Kidney tubule cell (primary cell): Measurements from ENCODE around the gene CCDC63.

ENCODE experiments used
- DNase-seq: peaks from one replicate; pipeline ENCODE4 v3.0.0-alpha.2; 2018; ENCODE audit warnings: low spot score

The CCDC63 gene

GRCh38 chr12:110846615-110847566 is at the start of gene CCDC63:
CCDC63 (plus strand) TSS chr12:110846987; CDS start chr12:110852955, 5,968 bp downstream.
- peak; percentile 4 for DNase-seq

- no peak for DNase-seq
These were observed 48.3 kb upstream of the CCDC63 start for GRCh38 chr12:110798461-110798860.

GRCh38 chr12:110802489-110802888 is 44.3 kb upstream of the CCDC63 start:
- no peak for DNase-seq

GRCh38 chr12:110804406-110804805 is 42.4 kb upstream of the CCDC63 start:
- DNase-seq: no peak

- no peak for DNase-seq
These were observed 39.1 kb upstream of the CCDC63 start for GRCh38 chr12:110807640-110808039.

- DNase-seq: no peak
These were observed 37.6 kb upstream of the CCDC63 start for GRCh38 chr12:110809149-110809548.

GRCh38 chr12:110811972-110812371 is 34.8 kb upstream of the CCDC63 start:
- DNase-seq: no peak

GRCh38 chr12:110813285-110813684 is 33.5 kb upstream of the CCDC63 start:
- DNase-seq: no peak

- no peak for DNase-seq
These were observed 33.0 kb upstream of the CCDC63 start for GRCh38 chr12:110813756-110814155.

GRCh38 chr12:110816248-110816647 is 30.5 kb upstream of the CCDC63 start:
- no peak for DNase-seq

GRCh38 chr12:110816779-110817178 is 30.0 kb upstream of the CCDC63 start:
- no peak for DNase-seq

GRCh38 chr12:110818511-110818910 is 28.3 kb upstream of the CCDC63 start:
- DNase-seq: no peak

GRCh38 chr12:110819150-110819549 is 27.6 kb upstream of the CCDC63 start:
- DNase-seq: no peak

GRCh38 chr12:110819646-110820045 is 27.1 kb upstream of the CCDC63 start:
- DNase-seq: no peak

GRCh38 chr12:110821917-110822316 is 24.9 kb upstream of the CCDC63 start:
- DNase-seq: no peak

GRCh38 chr12:110822821-110823415 is 23.9 kb upstream of the CCDC63 start:
- no peak for DNase-seq

GRCh38 chr12:110824342-110824741 is 22.4 kb upstream of the CCDC63 start:
- no peak for DNase-seq

GRCh38 chr12:110825530-110825929 is 21.3 kb upstream of the CCDC63 start:
- no peak for DNase-seq

- DNase-seq: peak; percentile 80
These were observed 20.1 kb upstream of the CCDC63 start for GRCh38 chr12:110826592-110827200.

- DNase-seq: no peak
These were observed 17.5 kb upstream of the CCDC63 start for GRCh38 chr12:110829308-110829707.

GRCh38 chr12:110836291-110836690 is 10.5 kb upstream of the CCDC63 start:
- no peak for DNase-seq

GRCh38 chr12:110841007-110841406 is 5.8 kb upstream of the CCDC63 start:
- DNase-seq: no peak

GRCh38 chr12:110844131-110844530 is 2.7 kb upstream of the CCDC63 start:
- DNase-seq: no peak
